ENCODE results near the gene ACD. TPM values are rescaled to one million over a fixed set of nuclear protein-coding genes. Genes with fewer than 3 reads are reported as not detected.

Gene ACD
- total RNA-seq, 1 donor from 2014 or later, result 21.3 TPM

DNA sequence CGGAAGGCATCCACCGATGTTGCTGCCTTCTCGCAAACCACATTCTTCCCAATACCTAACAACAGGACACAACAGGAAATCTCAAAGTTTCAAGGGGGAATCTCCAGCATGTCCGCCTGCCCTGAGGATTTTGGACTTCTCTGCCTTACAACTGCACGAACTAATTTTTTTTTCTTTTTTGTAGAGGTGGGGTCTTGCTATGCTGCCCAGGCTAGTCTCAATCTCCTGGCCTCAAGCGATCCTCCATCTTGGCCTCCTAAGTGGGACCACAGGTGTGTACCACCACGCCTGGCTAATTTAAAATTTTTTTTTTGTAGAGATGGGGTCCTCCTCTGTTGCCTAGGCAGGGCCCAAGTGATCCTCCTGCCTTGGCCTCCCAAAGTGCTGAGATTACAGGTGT is 15.9 kb upstream of the ACD start:
- no peak overlapping the region for H3K27ac Mint-ChIP-seq (ENCODE audit: unreplicated experiment)
- TF ChIP-seq, protein P1, sequence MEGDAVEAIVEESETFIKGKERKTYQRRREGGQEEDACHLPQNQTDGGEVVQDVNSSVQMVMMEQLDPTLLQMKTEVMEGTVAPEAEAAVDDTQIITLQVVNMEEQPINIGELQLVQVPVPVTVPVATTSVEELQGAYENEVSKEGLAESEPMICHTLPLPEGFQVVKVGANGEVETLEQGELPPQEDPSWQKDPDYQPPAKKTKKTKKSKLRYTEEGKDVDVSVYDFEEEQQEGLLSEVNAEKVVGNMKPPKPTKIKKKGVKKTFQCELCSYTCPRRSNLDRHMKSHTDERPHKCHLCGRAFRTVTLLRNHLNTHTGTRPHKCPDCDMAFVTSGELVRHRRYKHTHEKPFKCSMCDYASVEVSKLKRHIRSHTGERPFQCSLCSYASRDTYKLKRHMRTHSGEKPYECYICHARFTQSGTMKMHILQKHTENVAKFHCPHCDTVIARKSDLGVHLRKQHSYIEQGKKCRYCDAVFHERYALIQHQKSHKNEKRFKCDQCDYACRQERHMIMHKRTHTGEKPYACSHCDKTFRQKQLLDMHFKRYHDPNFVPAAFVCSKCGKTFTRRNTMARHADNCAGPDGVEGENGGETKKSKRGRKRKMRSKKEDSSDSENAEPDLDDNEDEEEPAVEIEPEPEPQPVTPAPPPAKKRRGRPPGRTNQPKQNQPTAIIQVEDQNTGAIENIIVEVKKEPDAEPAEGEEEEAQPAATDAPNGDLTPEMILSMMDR (IDR thresholded peaks at IDR 0.05), result no peak
- H3K4me3 Mint-ChIP-seq (ENCODE audit: unreplicated experiment), result no peak overlapping the region
- H3K36me3 Mint-ChIP-seq (ENCODE audit: unreplicated experiment), result peaks cover 2% of the 10 kb centered on the region
- no peak for DNase-seq (ENCODE audit: extremely low spot score, unreplicated experiment)
- peaks cover 20% of the 10 kb centered on the region for H3K4me1 Mint-ChIP-seq (ENCODE audit: unreplicated experiment)
- H3K9me3 Mint-ChIP-seq (ENCODE audit: unreplicated experiment), result no peaks in the 10 kb centered on the region
- H3K27me3 Mint-ChIP-seq (ENCODE audit: unreplicated experiment), result no peaks in the 10 kb centered on the region

DNA sequence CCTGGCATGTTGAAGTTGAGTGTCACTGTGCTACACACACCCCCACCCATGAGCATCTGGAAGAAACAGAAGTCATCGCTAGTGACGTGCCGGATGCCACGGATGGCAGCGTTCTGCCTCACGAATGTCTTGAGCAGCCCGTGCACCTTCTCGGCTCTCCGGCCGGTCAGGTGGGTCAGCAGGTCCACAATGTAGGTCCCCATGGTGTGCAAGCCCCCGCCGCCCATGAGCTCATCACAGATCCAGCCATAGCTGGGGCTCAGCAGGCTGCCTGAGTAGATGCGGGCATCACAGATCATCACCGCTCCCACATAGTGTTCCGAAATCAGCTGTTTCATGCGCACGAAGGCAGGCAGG is 15.5 kb upstream of the ACD start:
- Mint-ChIP-seq H3K4me3 (ENCODE audit: unreplicated experiment) (no peak overlapping the region), H3K27me3 (ENCODE audit: unreplicated experiment) (no peaks in the 10 kb centered on the region), H3K9me3 (ENCODE audit: unreplicated experiment) (no peaks in the 10 kb centered on the region)

DNA sequence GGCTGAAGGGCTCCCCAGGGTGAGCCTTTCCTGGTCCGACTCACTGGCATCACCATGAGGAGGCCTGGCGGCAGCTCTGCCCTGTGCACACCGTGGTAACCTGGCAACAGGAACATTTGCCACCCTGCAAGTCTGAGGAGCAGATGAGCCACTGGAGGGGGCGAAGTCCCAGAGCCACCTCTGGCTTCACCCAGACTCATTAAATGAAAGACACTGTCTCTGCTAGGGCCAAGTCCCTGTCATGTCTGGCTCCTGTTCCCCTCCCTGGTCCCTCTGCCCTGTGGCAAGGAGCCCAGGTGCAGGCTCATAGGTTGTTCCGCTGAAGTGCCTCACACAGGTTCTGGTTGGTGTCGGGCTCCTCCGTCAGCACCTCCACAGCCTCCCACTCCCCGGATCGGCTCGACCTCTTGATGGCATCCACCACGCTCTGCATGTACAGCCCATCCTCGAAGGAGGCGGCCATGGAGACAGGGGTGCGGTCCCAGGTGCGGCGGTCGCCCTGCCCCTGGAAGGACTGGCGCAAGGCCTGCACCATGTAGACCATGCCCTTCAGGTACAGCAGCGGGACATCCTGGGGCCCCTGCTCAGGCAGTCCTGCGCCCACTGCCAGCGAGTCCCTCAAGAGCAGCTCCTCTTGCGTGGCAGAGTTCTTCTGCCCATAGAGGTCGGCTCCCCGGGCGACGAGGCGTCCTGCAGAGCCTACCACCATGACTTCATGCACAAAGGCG is 15.0 kb upstream of the ACD start:
- TF ChIP-seq, protein P1 (IDR thresholded peaks at IDR 0.05), result no peak
- Mint-ChIP-seq H3K27ac (ENCODE audit: unreplicated experiment) (peak overlapping the region; percentile 78), H3K36me3 (ENCODE audit: unreplicated experiment) (no peaks in the 10 kb centered on the region), H3K4me3 (ENCODE audit: unreplicated experiment) (no peak overlapping the region), H3K4me1 (ENCODE audit: unreplicated experiment) (peaks cover 20% of the 10 kb centered on the region), H3K27me3 (ENCODE audit: unreplicated experiment) (no peaks in the 10 kb centered on the region), H3K9me3 (ENCODE audit: unreplicated experiment) (no peaks in the 10 kb centered on the region)
- DNase-seq (ENCODE audit: extremely low spot score, unreplicated experiment), result no peak

More for the DNA sequence above, 15.5 kb upstream of the ACD start:
- no peak for DNase-seq (ENCODE audit: extremely low spot score, unreplicated experiment)
- TF ChIP-seq, protein P1 (IDR thresholded peaks at IDR 0.05), result no peak
- H3K27ac Mint-ChIP-seq (ENCODE audit: unreplicated experiment), result no peak overlapping the region
- no peaks in the 10 kb centered on the region for H3K36me3 Mint-ChIP-seq (ENCODE audit: unreplicated experiment)
- H3K4me1 Mint-ChIP-seq (ENCODE audit: unreplicated experiment), result peaks cover 20% of the 10 kb centered on the region

DNA sequence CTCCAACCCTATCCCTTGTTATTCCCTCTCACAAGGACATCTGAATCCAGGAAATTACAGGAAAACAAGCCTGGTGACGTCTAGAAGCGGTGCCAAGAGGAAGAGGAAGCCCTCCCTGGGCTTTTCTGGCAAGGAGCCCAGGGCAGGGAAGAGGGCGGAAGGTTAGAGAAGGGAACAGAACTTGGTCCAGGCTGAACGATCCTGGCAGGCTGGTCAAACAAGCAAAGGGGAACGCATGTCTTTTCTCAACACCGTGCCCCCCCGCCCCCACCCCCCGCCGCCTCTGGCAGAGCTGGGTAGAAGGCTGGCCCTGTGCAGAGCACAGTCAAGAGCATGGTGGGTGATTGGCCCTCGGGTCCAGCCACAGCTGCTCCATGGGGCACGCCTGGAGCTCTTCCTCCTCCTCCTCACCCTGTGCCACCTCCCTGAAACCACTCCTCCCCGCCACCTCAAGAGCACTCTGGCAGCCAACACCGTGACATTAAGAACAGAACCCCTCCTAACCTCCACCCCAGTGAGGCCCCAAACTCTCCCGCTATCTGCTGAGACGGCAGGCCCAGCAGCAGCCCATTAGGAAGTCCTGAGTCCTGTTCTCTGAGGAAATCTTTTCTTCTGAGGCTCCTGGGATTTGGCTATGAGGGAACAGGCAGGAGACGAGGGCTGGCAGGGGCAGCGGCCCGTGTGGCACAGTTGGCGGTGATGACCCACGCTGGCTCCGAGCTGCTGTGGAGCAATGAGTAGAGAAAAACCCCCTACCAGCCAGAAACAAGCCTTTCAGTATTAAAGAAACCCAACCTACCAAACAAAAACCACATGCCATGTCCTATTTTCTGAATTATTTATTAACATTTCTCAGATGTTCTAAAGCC is 13.9 kb upstream of the ACD start:
- Mint-ChIP-seq H3K9me3 (ENCODE audit: unreplicated experiment) (no peaks in the 10 kb centered on the region), H3K36me3 (ENCODE audit: unreplicated experiment) (no peaks in the 10 kb centered on the region), H3K4me1 (ENCODE audit: unreplicated experiment) (peaks cover 20% of the 10 kb centered on the region), H3K4me3 (ENCODE audit: unreplicated experiment) (no peak overlapping the region), H3K27me3 (ENCODE audit: unreplicated experiment) (no peaks in the 10 kb centered on the region), H3K27ac (ENCODE audit: unreplicated experiment) (peak overlapping the region; percentile 80)
- DNase-seq (ENCODE audit: extremely low spot score, unreplicated experiment), result no peak
- TF ChIP-seq, protein P1 (IDR thresholded peaks at IDR 0.05), result no peak
